ENCODE results near the gene TBC1D14.

TBC1D14 gene

DNA sequence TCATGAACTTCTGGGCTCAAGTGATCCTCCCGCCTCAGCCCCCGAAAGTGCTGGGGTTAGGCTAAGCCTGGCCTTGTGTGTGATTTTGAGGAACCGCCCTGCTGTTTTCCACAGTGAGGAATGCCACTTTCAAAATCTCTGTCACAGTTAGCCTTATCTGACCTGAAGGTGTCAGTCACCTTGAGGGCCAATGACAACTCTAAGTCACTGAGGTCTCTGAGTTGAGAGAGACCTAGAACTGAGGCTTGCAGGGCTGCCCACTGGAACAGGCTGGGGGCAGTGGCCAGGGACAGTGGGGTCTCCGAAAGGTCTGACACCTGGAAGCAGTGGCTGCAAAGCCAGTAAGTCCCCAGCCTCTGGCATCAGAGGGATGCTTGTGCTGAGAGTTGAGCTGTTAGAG lies 139.7 kb downstream of the TBC1D14 start:
- TF ChIP-seq POLR2AphosphoS5 (IDR thresholded peaks at IDR 0.05; ENCODE audit: low read depth, low read length), result no peak
- TF ChIP-seq FOXP2 (optimal IDR thresholded peaks at IDR 0.05; ENCODE audit: borderline replicate concordance, extremely low read depth, extremely low read length, insufficient read depth), result no peak
- TF ChIP-seq TAF1 (IDR thresholded peaks at IDR 0.05; ENCODE audit: borderline replicate concordance, insufficient read depth, low read length), result no peak
- no peak for TF ChIP-seq SIN3A (IDR thresholded peaks at IDR 0.05; ENCODE audit: borderline replicate concordance, insufficient read depth, low read length)
- TF ChIP-seq, protein P1, sequence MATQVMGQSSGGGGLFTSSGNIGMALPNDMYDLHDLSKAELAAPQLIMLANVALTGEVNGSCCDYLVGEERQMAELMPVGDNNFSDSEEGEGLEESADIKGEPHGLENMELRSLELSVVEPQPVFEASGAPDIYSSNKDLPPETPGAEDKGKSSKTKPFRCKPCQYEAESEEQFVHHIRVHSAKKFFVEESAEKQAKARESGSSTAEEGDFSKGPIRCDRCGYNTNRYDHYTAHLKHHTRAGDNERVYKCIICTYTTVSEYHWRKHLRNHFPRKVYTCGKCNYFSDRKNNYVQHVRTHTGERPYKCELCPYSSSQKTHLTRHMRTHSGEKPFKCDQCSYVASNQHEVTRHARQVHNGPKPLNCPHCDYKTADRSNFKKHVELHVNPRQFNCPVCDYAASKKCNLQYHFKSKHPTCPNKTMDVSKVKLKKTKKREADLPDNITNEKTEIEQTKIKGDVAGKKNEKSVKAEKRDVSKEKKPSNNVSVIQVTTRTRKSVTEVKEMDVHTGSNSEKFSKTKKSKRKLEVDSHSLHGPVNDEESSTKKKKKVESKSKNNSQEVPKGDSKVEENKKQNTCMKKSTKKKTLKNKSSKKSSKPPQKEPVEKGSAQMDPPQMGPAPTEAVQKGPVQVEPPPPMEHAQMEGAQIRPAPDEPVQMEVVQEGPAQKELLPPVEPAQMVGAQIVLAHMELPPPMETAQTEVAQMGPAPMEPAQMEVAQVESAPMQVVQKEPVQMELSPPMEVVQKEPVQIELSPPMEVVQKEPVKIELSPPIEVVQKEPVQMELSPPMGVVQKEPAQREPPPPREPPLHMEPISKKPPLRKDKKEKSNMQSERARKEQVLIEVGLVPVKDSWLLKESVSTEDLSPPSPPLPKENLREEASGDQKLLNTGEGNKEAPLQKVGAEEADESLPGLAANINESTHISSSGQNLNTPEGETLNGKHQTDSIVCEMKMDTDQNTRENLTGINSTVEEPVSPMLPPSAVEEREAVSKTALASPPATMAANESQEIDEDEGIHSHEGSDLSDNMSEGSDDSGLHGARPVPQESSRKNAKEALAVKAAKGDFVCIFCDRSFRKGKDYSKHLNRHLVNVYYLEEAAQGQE (IDR thresholded peaks at IDR 0.05; ENCODE audit: insufficient read depth in 1 of 2, low read depth in 2 of 2, low read length in 2 of 2), result no peak

GRCh38 chr4:7049739-7050138 lies 140.1 kb downstream of the TBC1D14 start:
- no peak for TF ChIP-seq POLR2AphosphoS5 (IDR thresholded peaks at IDR 0.05; ENCODE audit: low read depth, low read length)
- no peak for TF ChIP-seq FOXP2 (optimal IDR thresholded peaks at IDR 0.05; ENCODE audit: borderline replicate concordance, extremely low read depth, extremely low read length, insufficient read depth)
- TF ChIP-seq TAF1 (IDR thresholded peaks at IDR 0.05; ENCODE audit: borderline replicate concordance, insufficient read depth, low read length), result no peak
- no peak for TF ChIP-seq SIN3A (IDR thresholded peaks at IDR 0.05; ENCODE audit: borderline replicate concordance, insufficient read depth, low read length)
- TF ChIP-seq, protein P1 (IDR thresholded peaks at IDR 0.05; ENCODE audit: insufficient read depth in 1 of 2, low read depth in 2 of 2, low read length in 2 of 2), result no peak

GRCh38 chr4:7050481-7051143 lies 141.0 kb downstream of the TBC1D14 start:
- TF ChIP-seq POLR2AphosphoS5 (IDR thresholded peaks at IDR 0.05; ENCODE audit: low read depth, low read length) (no peak), FOXP2 (optimal IDR thresholded peaks at IDR 0.05; ENCODE audit: borderline replicate concordance, extremely low read depth, extremely low read length, insufficient read depth) (no peak), TAF1 (IDR thresholded peaks at IDR 0.05; ENCODE audit: borderline replicate concordance, insufficient read depth, low read length) (no peak), SIN3A (IDR thresholded peaks at IDR 0.05; ENCODE audit: borderline replicate concordance, insufficient read depth, low read length) (no peak)
- TF ChIP-seq, protein P1 (IDR thresholded peaks at IDR 0.05; ENCODE audit: insufficient read depth in 1 of 2, low read depth in 2 of 2, low read length in 2 of 2), result no peak

- TF ChIP-seq FOXP2 (optimal IDR thresholded peaks at IDR 0.05; ENCODE audit: borderline replicate concordance, extremely low read depth, extremely low read length, insufficient read depth), result no peak
- TF ChIP-seq, protein P1 (IDR thresholded peaks at IDR 0.05; ENCODE audit: insufficient read depth in 1 of 2, low read depth in 2 of 2, low read length in 2 of 2), result no peak
- no peak for TF ChIP-seq TAF1 (IDR thresholded peaks at IDR 0.05; ENCODE audit: borderline replicate concordance, insufficient read depth, low read length)
- no peak for TF ChIP-seq POLR2AphosphoS5 (IDR thresholded peaks at IDR 0.05; ENCODE audit: low read depth, low read length)
- no peak for TF ChIP-seq SIN3A (IDR thresholded peaks at IDR 0.05; ENCODE audit: borderline replicate concordance, insufficient read depth, low read length)
Observed at GRCh38 chr4:7051144-7051495, 141.5 kb downstream of the TBC1D14 start.

All from PFSK-1 (cell line).